ENCODE measurements around the gene HELZ2.

HELZ2 gene

GRCh38 chr20:63579017-63579694, 5.1 kb upstream of the HELZ2 start:
- H3K4me2 ChIP-seq (ENCODE audit: low read length), result no peak overlapping the region
- H3K27me3 ChIP-seq (ENCODE audit: control insufficient read depth, low read length), result peaks cover 23% of the 10 kb centered on the region
- H4K20me1 ChIP-seq (ENCODE audit: control insufficient read depth, insufficient read depth, low read depth, low read length), result no peaks in the 10 kb centered on the region

GRCh38 chr20:63578224-63579016, 4.4 kb upstream of the HELZ2 start:
- H3K4me2 ChIP-seq (ENCODE audit: low read length), result no peak overlapping the region
- H3K9me2 ChIP-seq (replicated peaks; ENCODE audit: control insufficient read depth, low read length), result no peaks in the 10 kb centered on the region
- no peak for TF ChIP-seq CTCF (IDR thresholded peaks at IDR 0.05; ENCODE audit: low read depth, low read length, poor library complexity, severe bottlenecking)
- TF ChIP-seq EZH2phosphoT487 (IDR thresholded peaks at IDR 0.05; ENCODE audit: borderline replicate concordance, low read length), result no peak
- H3K9me3 ChIP-seq (ENCODE audit: control insufficient read depth, insufficient read depth, low read length), result no peaks in the 10 kb centered on the region
- H3K36me3 ChIP-seq (ENCODE audit: control insufficient read depth, low read length), result no peaks in the 10 kb centered on the region
- H3K27ac ChIP-seq (ENCODE audit: low read depth, low read length), result no peak overlapping the region
- H3K4me3 ChIP-seq (ENCODE audit: low read length), result no peak overlapping the region
- no peaks in the 10 kb centered on the region for H3K79me2 ChIP-seq (ENCODE audit: control insufficient read depth, low read length)
- peaks cover 7% of the 10 kb centered on the region for H3K4me1 ChIP-seq (ENCODE audit: control insufficient read depth, low read length)
- no peaks in the 10 kb centered on the region for H4K20me1 ChIP-seq (ENCODE audit: control insufficient read depth, insufficient read depth, low read depth, low read length)
- no peaks in the 10 kb centered on the region for H3F3A ChIP-seq (ENCODE audit: control insufficient read depth, insufficient read depth)
- peaks cover 25% of the 10 kb centered on the region for H3K27me3 ChIP-seq (ENCODE audit: control insufficient read depth, low read length)

More at GRCh38 chr20:63579017-63579694, 5.1 kb upstream of the HELZ2 start:
- Histone ChIP-seq H3K4me3 (ENCODE audit: low read length) (no peak overlapping the region), H3K27ac (ENCODE audit: low read depth, low read length) (no peak overlapping the region), H3K4me1 (ENCODE audit: control insufficient read depth, low read length) (peaks cover 4% of the 10 kb centered on the region), H3F3A (ENCODE audit: control insufficient read depth, insufficient read depth) (no peaks in the 10 kb centered on the region), H3K9me3 (ENCODE audit: control insufficient read depth, insufficient read depth, low read length) (no peaks in the 10 kb centered on the region), H3K79me2 (ENCODE audit: control insufficient read depth, low read length) (no peaks in the 10 kb centered on the region), H3K9me2 (replicated peaks; ENCODE audit: control insufficient read depth, low read length) (no peaks in the 10 kb centered on the region), H3K36me3 (ENCODE audit: control insufficient read depth, low read length) (no peaks in the 10 kb centered on the region)
- TF ChIP-seq EZH2phosphoT487 (IDR thresholded peaks at IDR 0.05; ENCODE audit: borderline replicate concordance, low read length), result no peak
- TF ChIP-seq CTCF (IDR thresholded peaks at IDR 0.05; ENCODE audit: low read depth, low read length, poor library complexity, severe bottlenecking), result no peak

- Histone ChIP-seq H3K4me1 (ENCODE audit: control insufficient read depth, low read length) (peaks cover 7% of the 10 kb centered on the region), H3K9me2 (replicated peaks; ENCODE audit: control insufficient read depth, low read length) (no peaks in the 10 kb centered on the region), H3K4me2 (ENCODE audit: low read length) (no peak overlapping the region), H3K9me3 (ENCODE audit: control insufficient read depth, insufficient read depth, low read length) (no peaks in the 10 kb centered on the region), H3K27ac (ENCODE audit: low read depth, low read length) (no peak overlapping the region), H3F3A (ENCODE audit: control insufficient read depth, insufficient read depth) (no peaks in the 10 kb centered on the region), H3K4me3 (ENCODE audit: low read length) (no peak overlapping the region), H4K20me1 (ENCODE audit: control insufficient read depth, insufficient read depth, low read depth, low read length) (no peaks in the 10 kb centered on the region), H3K27me3 (ENCODE audit: control insufficient read depth, low read length) (peaks cover 25% of the 10 kb centered on the region), H3K36me3 (ENCODE audit: control insufficient read depth, low read length) (no peaks in the 10 kb centered on the region), H3K79me2 (ENCODE audit: control insufficient read depth, low read length) (no peaks in the 10 kb centered on the region)
- no peak for TF ChIP-seq CTCF (IDR thresholded peaks at IDR 0.05; ENCODE audit: low read depth, low read length, poor library complexity, severe bottlenecking)
- no peak for TF ChIP-seq EZH2phosphoT487 (IDR thresholded peaks at IDR 0.05; ENCODE audit: borderline replicate concordance, low read length)
Observed at GRCh38 chr20:63577317-63577894, 3.4 kb upstream of the HELZ2 start.

Data from DOHH2 (cell line).